Transverse colon (tissue), 4 donors: ENCODE results near the gene PADI6. TPM values are rescaled to one million over a fixed set of nuclear protein-coding genes. Genes with fewer than 3 reads are reported as not detected.
"Not testable (repeated sequence)": the region's sequence is repeated elsewhere in the genome, so short reads cannot be mapped to it uniquely, and the experiment has no call there.

Source experiments
- DNase-seq: peaks from one replicate; pipeline ENCODE4 v3.0.0-alpha.2; 2019
- H3K27ac ChIP-seq, 4 donors: fragments of 200-600 bp; sonication (generic); 2 replicates each; pipeline ENCODE4 v1.5.1; 2016 to 2018; ENCODE audit warnings: inconsistent platforms in 4 of 4
- H3K27me3 ChIP-seq: fragments of 200-600 bp; sonication (generic); 2 replicates; pipeline ENCODE4 v1.5.1; 2017; ENCODE audit warnings: inconsistent platforms
- H3K36me3 ChIP-seq, 4 donors: fragments of 200-600 bp; sonication (generic); 2 replicates each; pipeline ENCODE4 v1.5.1; 2017 to 2019; ENCODE audit warnings: inconsistent platforms in 4 of 4
- H3K4me1 ChIP-seq, 4 donors: fragments of 200-600 bp; sonication (generic); 2 replicates each; pipeline ENCODE4 v1.5.1; 2017 to 2020; ENCODE audit warnings: inconsistent platforms in 4 of 4
- H3K4me3 ChIP-seq, 4 donors: fragments of 200-600 bp; sonication (generic); 1 replicate in 1 of 4; 2 replicates in 3 of 4; pipeline versions ENCODE4 v1.5.1 to v1.6.1; 2017 to 2019; ENCODE audit warnings: inconsistent platforms in 4 of 4
- H3K9me3 ChIP-seq, 2 donors: fragments of 200-600 bp; sonication (generic); 2 replicates each; pipeline ENCODE4 v1.5.1; 2017 to 2019; ENCODE audit warnings: inconsistent platforms in 2 of 2
- CTCF ChIP-seq, 5 experiments: fragments of 200-600 bp in 3 of 5; fragments of 450-650 bp in 2 of 5; sonication (generic) in 3 of 5; IDR thresholded peaks; 1 replicate in 2 of 5; 2 replicates in 3 of 5; pipeline ENCODE4 v1.5.1; 2016 to 2017; ENCODE audit warnings: antibody characterized with exemption in 5 of 5, inconsistent platforms in 3 of 5, mild to moderate bottlenecking in 2 of 5, moderate library complexity in 1 of 5
- EP300 ChIP-seq: sonication (generic); formaldehyde crosslinking; IDR thresholded peaks from one replicate; pipeline ENCODE4 v1.6.1; 2017; ENCODE audit warnings: antibody characterized with exemption, low read depth
- POLR2A ChIP-seq: fragments of 450-650 bp; IDR thresholded peaks from one replicate; pipeline ENCODE4 v1.6.1; 2016; ENCODE audit warnings: antibody characterized with exemption, mild to moderate bottlenecking, moderate library complexity
- POLR2AphosphoS5 ChIP-seq, 3 donors: sonication (generic); formaldehyde crosslinking; IDR thresholded peaks; one replicate each; pipeline ENCODE4 v1.6.1; 2016; ENCODE audit warnings: antibody characterized with exemption in 3 of 3
- WGBS, 2 donors: methylation state at CpG; one replicate each; pipeline ENCODE4 v1.1.5; 2018; ENCODE audit warnings: low coverage in 1 of 2; 5-methylcytosine and 5-hydroxymethylcytosine counted together
- in situ Hi-C, 4 donors: fragments of 200-750 bp; cut with MboI; loops; one replicate each; pipeline versions ENCODE4 v1.15.0 to v1.15.1; 2017; ENCODE audit warnings: low sequenced_read_pairs in 3 of 4, low pct_ligation_motif_present in 1 of 4, low pct_unique_long_range_greater_than_20kb in 1 of 4
- intact Hi-C: fragments of 100-400 bp; cut with DNase I; formaldehyde crosslinking; loops from one replicate; pipeline ENCODE4 v1.15.1; 2023; ENCODE audit warnings: low total_unique reads
- total RNA-seq, 4 donors: library from RNA; depleted of rRNA; stranded (reverse); fragments of >200 nt; gene quantifications; one replicate each; pipeline ENCODE4 v1.1.0, GENCODE V29; 2016

PADI6 gene
- total RNA-seq, 4 donors from 2014 or later = not detected

- in situ Hi-C loops (loop anchor here in 1 of 4 donors (10.0 kb wide), 1 partner anchor 216 kb away; no protein-coding TSS in a partner anchor), intact Hi-C loops (no loop called here)
- no peaks in the 10 kb centered on the region for H3K36me3 ChIP-seq
- DNase-seq = no peak
- TF ChIP-seq CTCF (IDR thresholded peaks at IDR 0.05) (no peak), EP300 (no peak), POLR2A (no peak), POLR2AphosphoS5 (IDR thresholded peaks at IDR 0.05) (no peak)
- H3K4me1 ChIP-seq = no peaks in the 10 kb centered on the region
- H3K27me3 ChIP-seq = peaks cover 6% of the 10 kb centered on the region
- WGBS, 2 donors = 73 to 76% methylated on average over 3 to 8 of the region's 8 CpGs
- no peaks in the 10 kb centered on the region for H3K9me3 ChIP-seq
- H3K27ac ChIP-seq = no peak overlapping the region
- no peak overlapping the region for H3K4me3 ChIP-seq
Observed at GRCh38 chr1:17340358-17340757, 31.6 kb upstream of the PADI6 start.

- WGBS, 2 donors = 92% methylated on average over 11 of the region's 17 CpGs; no CpG with 5 or more reads in 1 of the 2 donors
- no peak for DNase-seq
- Histone ChIP-seq H3K27ac (no peak overlapping the region), H3K36me3 (no peaks in the 10 kb centered on the region), H3K4me1 (no peaks in the 10 kb centered on the region), H3K9me3 (no peaks in the 10 kb centered on the region), H3K27me3 (peaks cover 6% of the 10 kb centered on the region), H3K4me3 (no peak overlapping the region)
- in situ Hi-C loops = loop anchor here in 1 of 4 donors (10.0 kb wide), 1 partner anchor 217 kb away; no protein-coding TSS in a partner anchor
- no peak for TF ChIP-seq CTCF (IDR thresholded peaks at IDR 0.05)
- TF ChIP-seq POLR2AphosphoS5 (IDR thresholded peaks at IDR 0.05) = no peak
- TF ChIP-seq POLR2A = no peak
- TF ChIP-seq EP300 = no peak
- intact Hi-C loops = no loop called here
Observed at GRCh38 chr1:17342014-17342441, 30.0 kb upstream of the PADI6 start.

- in situ Hi-C loops = loop anchor here in 1 of 4 donors (10.0 kb wide), 1 partner anchor 221 kb away; no protein-coding TSS in a partner anchor
- H3K27ac ChIP-seq, DNase-seq, intact Hi-C loops, H3K4me3 ChIP-seq, H3K9me3 ChIP-seq, H3K27me3 ChIP-seq, H3K4me1 ChIP-seq, H3K36me3 ChIP-seq: not testable (repeated sequence)
- 92% methylated on average over 5 of the region's 5 CpGs; no CpG with 5 or more reads in 1 of the 2 donors for WGBS, 2 donors
Observed at GRCh38 chr1:17345506-17345905, 26.5 kb upstream of the PADI6 start.

- no peak for TF ChIP-seq POLR2A
- no peak for TF ChIP-seq CTCF (IDR thresholded peaks at IDR 0.05)
- no peak for TF ChIP-seq POLR2AphosphoS5 (IDR thresholded peaks at IDR 0.05)
- no peak for TF ChIP-seq EP300
- in situ Hi-C loops = loop anchor here in 1 of 4 donors (10.0 kb wide), 1 partner anchor 221 kb away; no protein-coding TSS in a partner anchor
- intact Hi-C loops = no loop called here
- 84% methylated on average over 8 of the region's 9 CpGs; no CpG with 5 or more reads in 1 of the 2 donors for WGBS, 2 donors
- no peak for DNase-seq
- Histone ChIP-seq H3K4me3 (no peak overlapping the region), H3K27me3 (peaks cover 8% of the 10 kb centered on the region), H3K9me3 (no peaks in the 10 kb centered on the region), H3K36me3 (no peaks in the 10 kb centered on the region), H3K4me1 (no peaks in the 10 kb centered on the region), H3K27ac (no peak overlapping the region)
Observed at GRCh38 chr1:17346046-17346789, 25.8 kb upstream of the PADI6 start.
